Uterus (tissue), 4 donors: ENCODE measurements around the gene ZNF544. TPM values are rescaled to one million over a fixed set of nuclear protein-coding genes. Genes with fewer than 3 reads are reported as not detected.

Source experiments
- DNase-seq, 2 donors: peaks; one replicate each; pipeline ENCODE4 v3.0.0-alpha.2; 2019 to 2020
- H3K27ac ChIP-seq, 2 donors: fragments of 200-600 bp; sonication (generic); 1 replicate in 1 of 2; 2 replicates in 1 of 2; pipeline ENCODE4 v1.5.1; 2016 to 2018
- H3K27me3 ChIP-seq, 2 donors: fragments of 200-600 bp; sonication (generic); one replicate each; pipeline ENCODE4 v1.5.1; 2018 to 2019; ENCODE audit warnings: control low read depth in 1 of 2
- H3K36me3 ChIP-seq, 2 donors: fragments of 200-600 bp; sonication (generic); one replicate each; pipeline ENCODE4 v1.5.1; 2019; ENCODE audit warnings: control low read depth in 1 of 2
- H3K4me1 ChIP-seq, 2 donors: fragments of 200-600 bp; sonication (generic); one replicate each; pipeline ENCODE4 v1.5.1; 2018 to 2019; ENCODE audit warnings: control low read depth in 1 of 2
- H3K4me3 ChIP-seq, 2 donors: fragments of 200-600 bp; sonication (generic); 1 replicate in 1 of 2; 2 replicates in 1 of 2; pipeline ENCODE4 v1.5.1; 2018 to 2019; ENCODE audit warnings: mild to moderate bottlenecking in 1 of 2
- H3K9me3 ChIP-seq, 2 donors: fragments of 200-600 bp; sonication (generic); one replicate each; pipeline ENCODE4 v1.5.1; 2019; ENCODE audit warnings: control low read depth in 1 of 2
- POLR2A ChIP-seq, 2 donors: fragments of 450-650 bp; IDR thresholded peaks; one replicate each; pipeline ENCODE4 v1.6.1; 2016; ENCODE audit warnings: antibody characterized with exemption in 2 of 2, mild to moderate bottlenecking in 1 of 2, moderate library complexity in 1 of 2
- intact Hi-C: fragments of 100-400 bp; cut with DNase I; formaldehyde crosslinking; loops from one replicate; pipeline ENCODE4 v1.15.1; 2023; ENCODE audit warnings: low total_unique reads
- total RNA-seq, 4 donors: library from RNA; depleted of rRNA in 3 of 4; stranded (reverse); fragments of >200 nt in 3 of 4; gene quantifications; one replicate each; pipeline versions ENCODE4 v1.1.0 to v1.2.4, GENCODE V29; 2014 to 2023
- TF ChIP-seq, protein P1 (sequence below), 4 experiments: fragments of 200-600 bp in 2 of 4; fragments of 450-650 bp in 2 of 4; sonication (generic) in 2 of 4; IDR thresholded peaks; one replicate each; pipeline ENCODE4 v1.5.1; 2016 to 2019; ENCODE audit warnings: antibody characterized with exemption in 4 of 4, mild to moderate bottlenecking in 2 of 4, moderate library complexity in 1 of 4
- donor health status: DM: yes; HTN: yes; CAD: no.

The ZNF544 gene
- total RNA-seq, 4 donors from 2014 or later: 2.6 to 67.0 (median 43.7) TPM

DNA sequence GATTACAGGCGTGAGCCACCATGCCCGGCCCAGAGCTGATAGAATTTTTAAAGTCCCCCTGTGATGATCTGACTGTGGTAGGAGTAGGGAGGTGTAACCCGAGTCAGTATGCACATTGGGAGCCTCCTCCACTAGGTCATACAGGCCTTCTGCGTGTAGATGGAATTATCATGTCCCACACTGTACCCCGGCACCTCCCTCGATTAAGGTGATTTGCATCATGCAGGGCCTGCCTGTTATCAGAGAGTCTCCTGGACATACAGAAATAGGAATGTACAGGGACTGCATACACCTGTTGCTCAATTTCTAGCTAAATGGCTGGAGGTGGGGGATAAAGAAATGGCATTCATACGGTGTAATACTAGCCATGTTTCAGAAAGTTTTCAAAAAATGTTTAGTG is 75.5 kb downstream of the ZNF544 start:
- Histone ChIP-seq H3K4me3 (peak overlapping the region in 1 of 2 donors; percentile 88), H3K9me3 (peaks cover 0 to 3% of the 10 kb centered on the region in 2 donors), H3K27ac (peak overlapping the region; percentile 74 to 88), H3K36me3 (no peaks in the 10 kb centered on the region), H3K27me3 (no peaks in the 10 kb centered on the region), H3K4me1 (no peaks in the 10 kb centered on the region)
- DNase-seq: no peak
- intact Hi-C loops: no loop called here
- TF ChIP-seq POLR2A (IDR thresholded peaks at IDR 0.05): no peak
- TF ChIP-seq, protein P1, sequence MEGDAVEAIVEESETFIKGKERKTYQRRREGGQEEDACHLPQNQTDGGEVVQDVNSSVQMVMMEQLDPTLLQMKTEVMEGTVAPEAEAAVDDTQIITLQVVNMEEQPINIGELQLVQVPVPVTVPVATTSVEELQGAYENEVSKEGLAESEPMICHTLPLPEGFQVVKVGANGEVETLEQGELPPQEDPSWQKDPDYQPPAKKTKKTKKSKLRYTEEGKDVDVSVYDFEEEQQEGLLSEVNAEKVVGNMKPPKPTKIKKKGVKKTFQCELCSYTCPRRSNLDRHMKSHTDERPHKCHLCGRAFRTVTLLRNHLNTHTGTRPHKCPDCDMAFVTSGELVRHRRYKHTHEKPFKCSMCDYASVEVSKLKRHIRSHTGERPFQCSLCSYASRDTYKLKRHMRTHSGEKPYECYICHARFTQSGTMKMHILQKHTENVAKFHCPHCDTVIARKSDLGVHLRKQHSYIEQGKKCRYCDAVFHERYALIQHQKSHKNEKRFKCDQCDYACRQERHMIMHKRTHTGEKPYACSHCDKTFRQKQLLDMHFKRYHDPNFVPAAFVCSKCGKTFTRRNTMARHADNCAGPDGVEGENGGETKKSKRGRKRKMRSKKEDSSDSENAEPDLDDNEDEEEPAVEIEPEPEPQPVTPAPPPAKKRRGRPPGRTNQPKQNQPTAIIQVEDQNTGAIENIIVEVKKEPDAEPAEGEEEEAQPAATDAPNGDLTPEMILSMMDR (IDR thresholded peaks at IDR 0.05): no peak

DNA sequence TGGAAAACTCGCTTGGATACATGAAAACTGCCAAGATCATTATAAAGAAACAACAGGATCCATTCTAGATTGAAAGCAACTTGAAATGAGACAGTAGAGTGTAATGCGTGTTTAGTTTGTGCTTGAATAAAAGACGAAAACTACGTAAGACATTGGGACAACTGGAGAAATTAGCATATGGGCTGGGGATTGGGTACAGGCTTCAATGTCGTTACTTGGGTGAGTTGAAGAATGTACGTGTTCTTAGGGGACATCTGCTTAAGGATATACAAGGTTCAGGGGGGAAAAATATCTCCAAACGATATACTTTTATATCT is 76.0 kb downstream of the ZNF544 start:
- TF ChIP-seq POLR2A (IDR thresholded peaks at IDR 0.05): no peak
- TF ChIP-seq, protein P1 (IDR thresholded peaks at IDR 0.05): no peak
- intact Hi-C loops: no loop called here
- no peak for DNase-seq
- Histone ChIP-seq H3K36me3 (no peaks in the 10 kb centered on the region), H3K9me3 (peaks cover 0 to 3% of the 10 kb centered on the region in 2 donors), H3K27ac (peak overlapping the region; percentile 74 to 88), H3K27me3 (no peaks in the 10 kb centered on the region), H3K4me3 (peak overlapping the region; percentile 88 to 92), H3K4me1 (no peaks in the 10 kb centered on the region)

DNA sequence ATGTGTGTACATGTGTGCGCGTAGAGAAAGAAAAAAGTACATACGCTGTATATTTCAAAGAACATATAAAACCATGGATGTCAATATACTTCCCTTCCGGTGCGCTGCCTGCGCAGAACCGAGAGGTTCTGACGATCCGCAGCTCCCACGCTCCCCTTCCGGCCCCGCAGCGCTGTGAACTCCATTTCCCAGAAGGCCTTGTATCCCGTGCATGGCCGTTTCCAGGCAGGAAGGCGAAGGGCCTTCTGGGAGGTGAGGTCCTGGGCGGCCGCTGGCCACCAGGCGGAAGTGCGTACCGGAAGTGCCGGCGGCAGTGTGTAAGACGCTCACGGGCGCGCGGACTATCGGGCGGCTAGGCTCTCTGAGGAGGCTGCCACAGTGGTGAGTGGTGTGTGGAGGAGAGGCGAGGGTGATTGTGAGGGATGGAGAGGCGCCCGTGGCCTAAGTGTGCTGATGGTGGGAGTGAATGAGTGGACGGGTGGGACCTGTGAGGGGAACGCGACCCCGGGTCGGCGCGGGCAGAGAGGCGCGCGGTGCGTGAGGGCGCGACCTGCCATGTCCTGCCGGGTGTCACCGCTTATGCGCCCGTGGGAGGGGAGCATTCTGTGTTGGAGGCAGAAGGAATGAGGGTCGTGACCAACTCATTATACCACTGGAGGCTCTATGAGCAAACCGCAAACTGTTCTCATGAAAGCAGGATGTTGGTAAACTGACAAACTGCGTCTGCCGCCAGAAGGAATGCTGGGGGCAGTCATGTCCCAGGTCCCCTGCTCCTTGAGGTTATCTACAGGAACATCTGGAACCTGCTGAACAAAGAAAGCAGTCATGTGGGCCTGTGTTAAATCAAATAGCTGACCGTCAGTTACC is 76.6 kb downstream of the ZNF544 start, which contains the start of gene ERVK3-1:
TSS of gene ERVK3-1 (plus strand) at position 313 of the 867 bp plus-strand sequence. CDS start 6,792 bp downstream, outside the sequence.
- Histone ChIP-seq H3K4me3 (peak within 1 kb of the TSS; percentile 88 to 92), H3K27me3 (no peaks in the 10 kb centered on the region), H3K27ac (peak within 1 kb of the TSS; percentile 74 to 88), H3K4me1 (no peaks in the 10 kb centered on the region), H3K36me3 (no peaks in the 10 kb centered on the region), H3K9me3 (no peaks in the 10 kb centered on the region)
- DNase-seq: peak; percentile 93 to 94
- TF ChIP-seq, protein P1 (IDR thresholded peaks at IDR 0.05): peak in 3 of 4 experiments; percentile 12 to 76 (median 40)
- TF ChIP-seq POLR2A (IDR thresholded peaks at IDR 0.05): peak; percentile 66 to 83
- intact Hi-C loops: no loop called here

DNA sequence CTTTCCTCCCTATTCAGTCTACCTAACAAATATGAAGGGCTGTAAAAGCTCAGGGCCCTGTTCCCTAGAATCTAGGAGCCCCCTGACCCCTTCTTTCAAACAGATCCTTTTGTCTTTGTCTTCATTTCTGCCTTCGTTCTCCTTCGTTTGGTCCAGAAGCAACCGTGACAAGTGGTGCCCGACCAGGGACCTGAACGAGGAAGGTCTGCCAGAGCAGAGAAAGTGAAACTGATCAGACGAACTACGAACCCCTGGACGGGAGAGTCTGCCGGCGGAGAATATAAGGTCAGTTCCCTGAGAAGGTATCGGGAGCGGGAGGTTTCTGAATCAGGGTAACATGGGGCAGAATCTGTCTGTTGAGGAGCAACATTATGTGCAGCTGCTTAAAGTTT is 77.2 kb downstream of the ZNF544 start:
- H3K27ac ChIP-seq: peak overlapping the region; percentile 74 to 88
- no peaks in the 10 kb centered on the region for H3K36me3 ChIP-seq
- no peaks in the 10 kb centered on the region for H3K9me3 ChIP-seq
- no peak for TF ChIP-seq POLR2A (IDR thresholded peaks at IDR 0.05)
- TF ChIP-seq, protein P1 (IDR thresholded peaks at IDR 0.05): no peak
- no peak for DNase-seq
- intact Hi-C loops: no loop called here
- no peaks in the 10 kb centered on the region for H3K27me3 ChIP-seq
- no peaks in the 10 kb centered on the region for H3K4me1 ChIP-seq
- H3K4me3 ChIP-seq: peak overlapping the region; percentile 88 to 92

DNA sequence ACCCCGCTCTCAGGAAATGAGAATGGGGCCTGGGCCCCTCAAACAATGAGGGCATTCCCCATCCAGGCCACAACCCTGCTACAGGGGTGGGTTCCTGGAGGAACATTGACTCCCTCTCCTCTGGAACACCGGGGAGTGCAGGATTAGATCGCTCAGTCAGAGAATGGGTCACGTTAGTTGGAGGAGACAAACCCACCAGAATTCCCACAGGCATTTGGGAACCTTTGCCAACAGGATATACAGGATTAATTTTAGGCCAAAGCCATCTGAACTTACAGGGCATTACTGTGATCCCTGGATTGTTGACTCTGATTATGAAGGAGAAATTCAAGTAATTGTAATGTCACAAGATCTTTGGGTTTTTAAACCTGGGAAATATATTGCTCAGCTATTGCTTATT is 79.0 kb downstream of the ZNF544 start:
- no peak for DNase-seq
- Histone ChIP-seq H3K36me3 (no peaks in the 10 kb centered on the region), H3K27me3 (no peaks in the 10 kb centered on the region), H3K9me3 (no peaks in the 10 kb centered on the region), H3K4me3 (no peak overlapping the region), H3K27ac (no peak overlapping the region), H3K4me1 (no peaks in the 10 kb centered on the region)
- intact Hi-C loops: no loop called here
- TF ChIP-seq POLR2A (IDR thresholded peaks at IDR 0.05): no peak
- TF ChIP-seq, protein P1 (IDR thresholded peaks at IDR 0.05): no peak
